Measurements from ENCODE around the gene KCNIP2. TPM values are rescaled to one million over a fixed set of nuclear protein-coding genes. Genes with fewer than 3 reads are reported as not detected.

Gene KCNIP2
- total RNA-seq, 1 donor from 2014 or later = 0.29 TPM

- H3K27me3 ChIP-seq (ENCODE audit: control insufficient read depth, insufficient read depth, low read length) = no peaks in the 10 kb centered on the region
- no peak for DNase-seq (ENCODE audit: low read depth)
- H3K36me3 ChIP-seq (ENCODE audit: control insufficient read depth, insufficient read depth, low read length) = no peaks in the 10 kb centered on the region
- TF ChIP-seq, protein P1, sequence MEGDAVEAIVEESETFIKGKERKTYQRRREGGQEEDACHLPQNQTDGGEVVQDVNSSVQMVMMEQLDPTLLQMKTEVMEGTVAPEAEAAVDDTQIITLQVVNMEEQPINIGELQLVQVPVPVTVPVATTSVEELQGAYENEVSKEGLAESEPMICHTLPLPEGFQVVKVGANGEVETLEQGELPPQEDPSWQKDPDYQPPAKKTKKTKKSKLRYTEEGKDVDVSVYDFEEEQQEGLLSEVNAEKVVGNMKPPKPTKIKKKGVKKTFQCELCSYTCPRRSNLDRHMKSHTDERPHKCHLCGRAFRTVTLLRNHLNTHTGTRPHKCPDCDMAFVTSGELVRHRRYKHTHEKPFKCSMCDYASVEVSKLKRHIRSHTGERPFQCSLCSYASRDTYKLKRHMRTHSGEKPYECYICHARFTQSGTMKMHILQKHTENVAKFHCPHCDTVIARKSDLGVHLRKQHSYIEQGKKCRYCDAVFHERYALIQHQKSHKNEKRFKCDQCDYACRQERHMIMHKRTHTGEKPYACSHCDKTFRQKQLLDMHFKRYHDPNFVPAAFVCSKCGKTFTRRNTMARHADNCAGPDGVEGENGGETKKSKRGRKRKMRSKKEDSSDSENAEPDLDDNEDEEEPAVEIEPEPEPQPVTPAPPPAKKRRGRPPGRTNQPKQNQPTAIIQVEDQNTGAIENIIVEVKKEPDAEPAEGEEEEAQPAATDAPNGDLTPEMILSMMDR (IDR thresholded peaks at IDR 0.05; ENCODE audit: insufficient read depth, low read length, poor library complexity, severe bottlenecking) = no peak
- no peak overlapping the region for H3K4me3 ChIP-seq (ENCODE audit: low read depth, low read length)
These were observed 31.6 kb upstream of the KCNIP2 start for GRCh38 chr10:101875068-101875688.

GRCh38 chr10:101874252-101874651 is 30.7 kb upstream of the KCNIP2 start:
- H3K4me3 ChIP-seq (ENCODE audit: low read depth, low read length) = no peak overlapping the region
- H3K27me3 ChIP-seq (ENCODE audit: control insufficient read depth, insufficient read depth, low read length) = no peaks in the 10 kb centered on the region
- H3K36me3 ChIP-seq (ENCODE audit: control insufficient read depth, insufficient read depth, low read length) = no peaks in the 10 kb centered on the region
- DNase-seq (ENCODE audit: low read depth) = no peak
- TF ChIP-seq, protein P1 (IDR thresholded peaks at IDR 0.05; ENCODE audit: insufficient read depth, low read length, poor library complexity, severe bottlenecking) = no peak

GRCh38 chr10:101867931-101868330 is 24.3 kb upstream of the KCNIP2 start:
- TF ChIP-seq, protein P1 (IDR thresholded peaks at IDR 0.05; ENCODE audit: insufficient read depth, low read length, poor library complexity, severe bottlenecking) = no peak
- no peak for DNase-seq (ENCODE audit: low read depth)
- Histone ChIP-seq H3K4me3 (ENCODE audit: low read depth, low read length) (no peak overlapping the region), H3K36me3 (ENCODE audit: control insufficient read depth, insufficient read depth, low read length) (no peaks in the 10 kb centered on the region), H3K27me3 (ENCODE audit: control insufficient read depth, insufficient read depth, low read length) (no peaks in the 10 kb centered on the region)

DNA sequence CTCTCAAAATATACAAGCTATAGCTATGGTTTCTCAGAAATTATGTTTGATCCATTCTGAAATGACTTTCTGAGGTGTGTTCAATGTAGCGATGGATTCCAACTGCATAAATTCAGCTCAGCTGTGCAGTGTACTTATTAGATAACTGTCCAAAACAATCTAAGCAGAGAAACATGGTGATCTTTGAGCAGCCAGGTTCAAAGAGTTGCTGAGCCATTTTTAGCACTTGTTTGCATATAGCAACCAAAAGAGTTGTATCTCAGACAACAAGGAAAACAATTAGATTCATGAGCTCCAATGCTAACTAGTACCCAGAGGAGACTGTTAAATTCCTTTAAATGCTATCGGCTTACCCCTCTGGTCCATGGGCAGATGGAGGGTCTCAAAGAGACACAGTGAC is 15.9 kb upstream of the KCNIP2 start:
- H3K27me3 ChIP-seq (ENCODE audit: control insufficient read depth, insufficient read depth, low read length) = no peaks in the 10 kb centered on the region
- H3K4me3 ChIP-seq (ENCODE audit: low read depth, low read length) = no peak overlapping the region
- no peaks in the 10 kb centered on the region for H3K36me3 ChIP-seq (ENCODE audit: control insufficient read depth, insufficient read depth, low read length)
- TF ChIP-seq, protein P1 (IDR thresholded peaks at IDR 0.05; ENCODE audit: insufficient read depth, low read length, poor library complexity, severe bottlenecking) = no peak
- DNase-seq (ENCODE audit: low read depth) = no peak

GRCh38 chr10:101858723-101859500 is 15.3 kb upstream of the KCNIP2 start:
- TF ChIP-seq, protein P1 (IDR thresholded peaks at IDR 0.05; ENCODE audit: insufficient read depth, low read length, poor library complexity, severe bottlenecking) = no peak
- H3K4me3 ChIP-seq (ENCODE audit: low read depth, low read length) = no peak overlapping the region
- no peaks in the 10 kb centered on the region for H3K36me3 ChIP-seq (ENCODE audit: control insufficient read depth, insufficient read depth, low read length)
- no peaks in the 10 kb centered on the region for H3K27me3 ChIP-seq (ENCODE audit: control insufficient read depth, insufficient read depth, low read length)
- DNase-seq (ENCODE audit: low read depth) = no peak
